Hematopoietic multipotent progenitor cell treated with erythropoietin and hydrocortisone succinate and interleukin-3 and kit ligand, for 6 days (in vitro differentiated cells): ENCODE data around the gene GPX1.
"Not testable (repeated sequence)": the region's sequence is repeated elsewhere in the genome, so short reads cannot be mapped to it uniquely, and the experiment has no call there.

Source experiments
- DNase-seq: peaks from one replicate; pipeline ENCODE4 v3.0.0-alpha.2; 2015

The GPX1 gene

DNA sequence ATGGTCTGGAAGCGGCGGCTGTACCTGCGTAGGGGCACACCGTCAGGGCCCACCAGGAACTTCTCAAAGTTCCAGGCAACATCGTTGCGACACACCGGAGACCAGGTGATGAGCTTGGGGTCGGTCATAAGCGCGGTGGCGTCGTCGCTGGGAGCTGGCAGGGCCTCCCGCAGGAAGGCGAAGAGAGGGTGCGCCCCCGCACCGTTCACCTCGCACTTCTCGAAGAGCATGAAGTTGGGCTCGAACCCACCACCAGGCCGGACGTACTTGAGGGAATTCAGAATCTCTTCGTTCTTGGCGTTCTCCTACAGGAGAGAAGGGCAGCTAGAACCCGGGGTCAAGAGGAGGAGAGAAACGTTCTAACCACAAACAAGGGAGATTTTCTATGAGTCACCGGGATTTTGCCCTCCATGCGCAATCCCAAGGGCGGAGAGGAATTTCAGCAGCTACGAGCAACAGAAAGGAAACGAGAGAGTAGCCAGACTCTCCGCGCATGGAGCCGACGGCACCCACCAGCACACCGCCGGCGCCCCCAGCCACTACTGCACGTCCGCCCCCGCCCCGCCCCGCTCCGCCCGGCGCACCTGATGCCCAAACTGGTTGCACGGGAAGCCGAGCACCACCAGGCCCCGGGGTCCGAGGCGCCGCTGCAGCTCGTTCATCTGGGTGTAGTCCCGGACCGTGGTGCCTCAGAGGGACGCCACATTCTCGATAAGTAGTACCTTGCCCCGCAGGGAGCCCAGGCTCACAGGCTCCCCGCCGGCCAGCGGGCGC is 523 bp downstream of the GPX1 start:
- DNase-seq, result peak; percentile 32

DNA sequence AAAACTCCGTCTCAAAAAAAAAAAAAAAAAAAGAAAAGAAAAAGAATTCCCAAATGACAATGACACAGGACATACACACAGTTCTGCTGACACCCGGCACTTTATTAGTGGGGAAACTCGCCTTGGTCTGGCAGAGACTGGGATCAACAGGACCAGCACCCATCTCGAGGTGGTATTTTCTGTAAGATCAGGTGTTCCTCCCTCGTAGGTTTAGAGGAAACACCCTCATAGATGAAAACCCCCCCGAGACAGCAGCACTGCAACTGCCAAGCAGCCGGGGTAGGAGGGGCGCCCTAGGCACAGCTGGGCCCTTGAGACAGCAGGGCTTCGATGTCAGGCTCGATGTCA is 1.1 kb downstream of the GPX1 start:
- DNase-seq, result not testable (repeated sequence)

DNA sequence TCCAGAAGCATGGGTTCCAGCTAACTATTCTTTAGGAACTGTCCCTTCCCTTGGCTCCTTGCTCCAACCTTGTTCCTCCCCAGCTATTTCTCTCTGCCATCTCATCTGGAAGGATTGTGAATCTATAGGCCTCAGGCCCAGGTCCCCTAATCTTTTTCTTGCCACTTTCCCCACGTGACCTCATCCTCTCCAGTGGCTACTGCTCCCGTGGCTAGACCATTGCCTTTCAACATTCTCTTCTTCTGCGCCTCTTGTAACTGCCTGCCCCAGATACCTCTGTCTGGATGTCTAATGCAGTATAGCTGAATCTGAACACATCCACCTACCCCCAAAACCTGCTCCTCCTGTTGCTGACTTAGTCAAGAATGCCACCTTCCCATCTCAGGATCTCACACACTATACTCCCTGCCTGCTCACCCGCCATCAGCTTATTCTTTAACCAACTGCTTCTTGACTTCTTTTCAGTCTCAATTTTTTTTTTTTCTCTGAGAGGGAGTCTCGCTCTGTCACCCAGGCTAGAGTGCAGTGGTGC is 5.2 kb downstream of the GPX1 start:
- peak; percentile 61 for DNase-seq

DNA sequence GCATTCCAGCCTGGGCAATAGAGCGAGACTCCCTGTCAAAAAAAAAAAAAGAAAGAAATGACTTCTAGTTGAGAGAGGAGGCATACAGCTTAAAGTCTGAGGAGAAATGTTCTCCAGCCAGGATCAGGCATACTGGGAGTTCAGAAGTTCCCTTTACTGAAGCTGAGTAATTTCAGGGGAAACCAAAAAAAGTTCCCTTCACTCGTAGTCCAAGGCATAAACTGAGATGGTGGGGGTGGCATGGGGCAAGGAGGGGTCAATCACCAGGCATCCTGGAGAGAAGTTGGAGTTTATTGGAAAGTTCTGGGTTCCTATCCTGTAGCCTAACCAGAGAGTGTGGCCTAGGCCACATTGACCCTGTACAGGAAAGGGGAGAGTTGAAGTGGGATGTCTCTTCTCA is 5.9 kb downstream of the GPX1 start:
- no peak for DNase-seq

DNA sequence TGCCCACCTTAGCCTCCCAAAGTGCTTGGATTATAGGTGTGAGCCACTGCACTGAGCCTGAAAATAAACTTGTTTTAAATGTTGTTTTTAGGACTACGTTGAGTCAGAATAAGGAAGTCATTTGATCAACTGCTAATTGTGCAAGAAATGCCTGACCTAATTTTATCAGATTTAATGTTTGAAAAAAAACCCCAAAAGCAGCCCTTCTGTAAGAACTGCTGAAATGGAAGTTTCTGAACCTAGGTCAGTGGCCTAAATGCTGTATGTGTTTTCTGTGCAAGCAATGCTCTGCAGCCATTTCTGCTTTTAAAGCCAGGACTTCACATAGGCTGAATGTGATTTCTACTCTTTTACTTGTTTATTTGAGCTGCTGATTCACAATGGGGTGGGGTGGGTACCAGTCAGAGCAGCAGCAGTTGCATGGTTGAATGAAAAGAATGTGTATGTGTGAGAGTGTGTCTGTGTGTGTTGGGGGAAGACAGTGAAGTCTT is 6.6 kb downstream of the GPX1 start:
- DNase-seq, result peak; percentile 81

DNA sequence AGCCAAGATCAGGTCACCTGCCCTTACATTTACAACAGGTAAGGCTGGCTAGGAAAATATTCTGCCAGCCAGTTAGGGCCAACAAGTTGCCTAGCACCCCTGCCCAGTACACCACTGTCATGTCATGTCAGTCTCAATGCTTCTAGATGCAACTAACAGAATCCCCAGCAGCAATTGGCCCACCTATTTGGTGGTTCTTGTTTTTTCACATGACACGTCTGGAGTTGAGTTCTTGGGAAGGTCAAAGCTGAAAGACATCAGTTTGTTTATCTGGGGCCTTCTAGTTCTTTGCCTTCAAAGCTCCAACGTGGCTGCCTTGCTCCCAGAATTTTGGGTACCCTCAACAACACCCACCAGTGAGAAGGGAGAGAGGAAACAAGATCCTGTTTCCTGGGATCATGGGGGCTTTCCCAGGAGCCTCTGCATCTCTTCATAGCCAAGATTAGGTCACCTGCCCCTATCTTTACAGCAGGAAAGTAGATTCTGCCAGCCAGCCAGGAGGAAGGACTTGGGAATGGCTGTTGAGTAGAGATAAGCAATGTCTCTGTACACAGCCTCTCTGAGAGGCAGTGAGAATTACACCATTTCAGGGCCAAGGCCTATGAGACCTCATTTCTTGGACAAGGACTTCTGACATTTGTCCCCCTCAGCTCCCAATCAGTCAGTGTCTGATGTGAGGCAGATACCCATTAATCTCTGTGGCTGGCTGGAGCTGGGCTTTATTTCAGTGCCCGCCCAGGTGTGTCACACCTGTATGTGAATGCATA is 8.6 kb downstream of the GPX1 start:
- peak; percentile 92 for DNase-seq

DNA sequence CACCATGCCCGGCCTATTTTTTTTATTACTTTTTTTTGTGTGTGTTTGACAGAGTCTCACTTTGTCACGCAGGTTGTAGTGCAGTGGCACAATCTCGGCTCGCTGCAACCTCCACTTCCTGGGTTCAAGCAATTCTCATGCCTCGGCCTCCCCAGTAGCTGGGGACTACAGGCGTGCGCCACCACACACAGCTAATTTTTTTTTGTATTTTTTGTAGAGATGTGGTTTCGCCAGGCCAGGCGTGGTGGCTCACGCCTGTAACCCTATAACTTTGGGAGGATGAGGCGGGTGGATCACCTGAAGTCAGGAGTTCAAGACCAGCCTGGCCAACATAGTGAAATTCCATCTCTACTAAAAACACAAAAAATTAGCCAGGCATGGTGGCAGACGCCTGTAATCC is 9.8 kb downstream of the GPX1 start:
- DNase-seq, result not testable (repeated sequence)

DNA sequence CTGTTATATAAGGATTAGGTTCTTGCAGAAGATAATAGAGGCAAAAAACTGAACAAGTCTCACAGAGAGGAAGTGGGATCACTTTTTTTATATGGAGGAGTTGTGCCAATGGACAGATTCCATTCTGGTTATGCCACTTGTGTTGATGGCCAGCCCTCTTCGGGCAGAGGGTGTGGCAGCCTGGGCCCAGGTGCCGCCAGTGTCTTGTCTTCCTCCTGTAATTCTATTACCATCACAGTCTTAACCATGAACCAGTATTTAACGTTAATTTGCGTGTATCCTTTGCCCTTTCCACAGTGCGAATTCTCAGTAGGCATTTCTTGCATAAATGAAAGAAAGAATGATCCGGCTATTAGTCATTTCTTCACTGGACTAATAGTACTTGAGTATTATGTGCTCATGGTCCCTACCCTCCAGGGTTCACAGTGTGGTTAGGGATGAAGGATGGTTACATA is 11.3 kb downstream of the GPX1 start:
- DNase-seq, result no peak

DNA sequence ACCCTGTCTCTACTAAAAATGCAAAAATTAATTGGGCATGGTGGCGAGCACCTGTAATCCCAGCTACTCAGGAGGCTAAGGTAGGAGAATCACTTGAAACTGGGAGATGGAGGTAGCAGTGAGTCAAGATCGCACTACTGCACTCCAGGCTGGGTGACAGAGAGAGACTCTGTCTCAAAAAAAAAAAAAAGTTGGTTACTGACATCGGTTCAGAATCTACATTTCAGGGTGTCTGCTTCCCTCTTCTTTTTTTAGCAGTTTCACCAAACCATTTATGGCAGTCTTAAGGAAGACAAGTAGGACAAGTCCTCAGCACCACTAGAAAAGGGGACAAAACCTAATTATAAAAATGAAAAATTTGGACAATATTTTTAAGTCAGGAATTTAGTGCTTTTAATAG is 15.0 kb downstream of the GPX1 start:
- no peak for DNase-seq

DNA sequence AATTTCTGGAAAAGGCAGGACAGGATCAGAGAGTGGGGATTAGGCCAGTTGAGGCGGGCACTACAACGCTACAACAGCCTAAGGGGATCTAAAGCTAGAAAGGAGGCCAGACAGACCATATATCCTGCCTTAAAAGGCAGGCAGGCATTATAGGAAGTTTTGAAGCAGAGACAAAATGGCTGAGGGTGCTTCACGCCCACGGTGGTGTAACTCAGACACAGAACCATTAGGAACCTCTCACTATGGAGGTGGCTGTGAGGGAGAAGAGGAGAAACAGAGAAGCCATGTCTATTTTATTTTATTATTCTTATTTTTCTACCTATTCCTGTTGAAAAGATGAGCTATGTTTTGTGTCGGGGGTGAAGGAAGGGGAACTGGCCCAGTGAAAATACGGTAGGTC is 16.2 kb downstream of the GPX1 start:
- DNase-seq, result no peak

DNA sequence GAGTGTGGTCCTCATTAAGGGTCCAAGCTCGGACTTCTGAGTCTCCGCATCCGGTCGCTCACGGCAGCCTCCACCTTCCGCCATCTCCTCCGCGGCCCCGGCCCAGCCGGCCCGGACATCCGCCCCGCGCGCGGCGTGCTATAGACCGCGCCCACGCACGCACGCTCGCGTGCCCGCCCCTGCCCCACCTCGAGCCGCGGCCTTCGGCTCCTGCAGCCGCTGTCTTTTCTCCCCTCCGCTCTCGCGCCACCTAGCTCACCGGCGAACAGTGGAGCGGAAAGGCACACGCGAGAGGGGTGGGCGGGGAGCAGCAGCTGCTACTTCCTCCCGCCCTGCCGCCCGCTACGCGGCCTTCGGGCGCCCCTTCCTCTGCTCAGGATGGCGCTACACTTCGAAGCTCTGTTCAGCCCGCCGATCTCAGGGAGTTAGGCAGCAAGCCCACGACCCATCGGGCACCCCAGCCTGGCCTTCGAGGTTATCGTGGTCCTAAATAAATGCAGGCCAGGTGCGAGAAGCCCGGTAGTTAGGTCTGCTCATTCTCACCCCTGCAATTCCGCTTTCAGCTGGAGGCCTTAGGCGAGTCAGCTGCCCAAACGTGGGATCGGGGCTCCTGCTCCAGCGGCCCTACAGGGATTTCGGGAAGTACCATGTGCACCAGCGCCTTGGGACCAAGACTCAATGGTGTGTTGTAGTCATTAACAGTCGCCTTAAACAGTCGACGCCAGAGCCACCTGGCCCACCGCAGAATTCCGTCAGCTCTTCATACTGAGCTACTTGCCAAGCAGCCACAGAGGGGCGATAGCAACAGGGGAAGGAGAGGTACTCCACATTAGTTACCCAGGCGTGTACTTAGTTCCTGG is 18.0 kb downstream of the GPX1 start, which contains the start of gene USP4:
Gene USP4, minus strand, starts transcription at position 113 of the 860 bp plus-strand sequence. Its CDS starts 29 bp downstream, at position 84.
- DNase-seq, result peak; percentile 96

DNA sequence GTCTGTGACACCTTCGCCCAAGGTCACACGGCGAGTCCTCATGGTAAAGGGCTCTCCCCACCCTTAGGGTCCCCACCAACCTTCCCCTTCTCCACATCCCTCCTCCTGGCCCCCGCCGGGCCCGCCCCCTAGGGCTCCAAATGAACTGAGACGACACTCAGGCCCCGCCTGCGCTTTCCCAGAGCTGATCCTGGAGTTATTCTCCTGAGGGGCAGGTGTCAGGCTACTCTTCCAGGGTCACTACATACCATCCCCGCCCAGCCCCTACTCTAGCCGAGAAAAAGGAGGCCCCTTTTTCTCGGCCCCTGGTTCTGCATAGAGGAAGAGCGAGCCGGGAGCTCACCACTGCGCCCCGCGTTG is 18.6 kb downstream of the GPX1 start:
- DNase-seq, result no peak

DNA sequence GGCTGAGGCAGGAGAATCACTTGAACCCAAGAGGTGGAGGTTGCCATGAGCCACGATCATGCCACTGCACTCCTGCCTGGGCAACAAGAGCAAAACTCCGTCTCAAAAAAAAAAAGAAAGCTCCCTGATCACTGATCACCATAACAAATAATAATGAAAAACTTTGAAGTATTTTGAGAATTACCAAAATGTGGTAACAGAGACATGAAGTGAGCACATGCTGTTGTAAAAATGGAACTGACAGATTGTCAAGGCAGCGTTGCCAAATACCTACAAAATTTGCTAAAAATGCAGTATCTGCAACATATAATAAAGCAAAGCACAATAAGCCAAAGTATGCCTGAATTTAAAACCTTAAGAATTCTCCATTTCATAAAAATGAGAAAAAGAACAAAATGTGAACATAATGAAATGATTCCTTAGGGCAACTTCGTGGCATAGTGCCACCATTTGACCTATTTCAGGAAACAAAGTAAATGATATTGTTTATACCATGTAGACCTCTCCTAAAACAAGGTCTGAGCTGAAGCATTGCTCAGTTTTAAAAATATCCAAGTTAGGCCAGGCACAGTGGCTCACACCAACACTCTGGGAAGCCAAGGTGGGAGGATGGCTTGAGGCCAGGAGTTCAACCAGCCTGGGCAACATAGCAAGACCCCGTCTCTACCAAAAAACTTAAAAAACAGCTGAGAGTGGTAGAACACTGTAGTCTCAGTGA is 24.1 kb downstream of the GPX1 start:
- no peak for DNase-seq

DNA sequence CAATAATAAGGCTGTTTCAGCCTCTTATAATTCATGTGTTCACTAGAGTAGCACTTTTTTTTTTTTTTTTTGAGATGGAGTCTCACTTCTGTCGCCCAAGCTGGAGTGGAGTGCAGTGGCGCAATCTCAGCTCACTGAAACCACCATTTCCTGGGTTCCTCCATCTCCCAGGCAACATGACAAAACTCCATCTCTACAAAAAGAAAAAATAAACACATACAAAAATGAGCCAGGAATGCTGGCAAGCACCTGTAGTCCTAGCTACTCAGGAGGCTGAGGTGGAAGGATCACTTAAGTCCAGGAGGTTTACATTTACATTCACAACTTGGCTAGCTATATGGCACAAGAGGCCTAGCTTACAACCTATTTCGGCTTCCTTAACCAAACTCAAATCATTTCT is 25.1 kb downstream of the GPX1 start:
- no peak for DNase-seq

DNA sequence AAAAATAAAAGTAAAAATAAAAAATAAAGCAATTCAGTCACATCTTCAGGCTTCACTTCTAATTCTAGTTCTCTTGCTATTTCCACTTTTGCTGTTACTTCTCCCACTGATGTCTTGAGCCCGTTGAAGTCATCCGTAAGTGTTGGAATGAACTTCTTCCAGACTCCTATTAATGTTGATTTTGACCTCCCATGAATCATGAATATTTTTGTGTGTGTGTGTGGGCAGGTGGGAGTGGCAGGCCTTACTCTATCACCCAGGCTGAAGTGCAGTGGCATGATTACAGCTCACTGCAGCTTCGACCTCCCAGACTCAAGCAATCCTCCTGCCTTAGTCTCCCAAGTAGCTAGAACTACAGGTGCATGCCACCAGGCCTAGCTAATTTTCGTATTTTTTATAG is 29.0 kb downstream of the GPX1 start:
- DNase-seq, result no peak

DNA sequence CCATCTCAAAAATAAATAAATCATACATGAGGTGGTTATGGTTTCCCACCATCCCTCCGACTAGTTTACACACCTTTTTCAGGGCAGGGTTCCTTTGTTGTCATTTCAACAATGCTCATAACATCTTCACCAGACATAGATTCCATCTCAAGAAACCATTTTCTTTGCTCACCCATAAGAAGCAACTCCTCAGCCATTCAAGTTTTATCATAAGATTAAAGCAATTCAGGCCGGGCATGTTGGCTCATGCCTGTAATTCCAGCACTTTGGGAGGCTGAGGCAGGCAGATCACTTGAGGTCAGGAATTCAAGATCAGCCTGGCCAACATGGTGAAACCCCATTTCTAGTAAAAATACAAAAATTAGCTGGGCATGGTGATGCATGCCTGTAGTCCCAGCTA is 29.8 kb downstream of the GPX1 start:
- not testable (repeated sequence) for DNase-seq

DNA sequence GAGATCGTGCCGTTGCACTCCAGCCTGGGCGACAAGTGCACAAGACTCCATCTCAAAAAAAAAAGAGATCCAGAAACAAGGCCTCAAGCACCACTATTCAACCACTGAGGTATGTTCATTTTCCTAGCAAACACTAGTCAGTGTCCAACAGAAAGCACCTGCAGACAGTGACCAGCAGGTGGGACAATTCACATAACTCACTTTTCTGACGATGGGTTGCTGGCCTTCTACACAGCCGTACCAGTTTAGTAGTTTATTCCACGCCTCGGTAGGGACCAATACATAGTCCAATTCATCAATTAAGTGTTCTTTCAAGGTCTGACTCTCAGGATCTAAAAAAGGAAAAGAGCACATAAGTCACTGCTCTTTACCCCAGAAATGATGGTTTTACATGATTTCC is 30.7 kb downstream of the GPX1 start:
- DNase-seq, result peak; percentile 45

DNA sequence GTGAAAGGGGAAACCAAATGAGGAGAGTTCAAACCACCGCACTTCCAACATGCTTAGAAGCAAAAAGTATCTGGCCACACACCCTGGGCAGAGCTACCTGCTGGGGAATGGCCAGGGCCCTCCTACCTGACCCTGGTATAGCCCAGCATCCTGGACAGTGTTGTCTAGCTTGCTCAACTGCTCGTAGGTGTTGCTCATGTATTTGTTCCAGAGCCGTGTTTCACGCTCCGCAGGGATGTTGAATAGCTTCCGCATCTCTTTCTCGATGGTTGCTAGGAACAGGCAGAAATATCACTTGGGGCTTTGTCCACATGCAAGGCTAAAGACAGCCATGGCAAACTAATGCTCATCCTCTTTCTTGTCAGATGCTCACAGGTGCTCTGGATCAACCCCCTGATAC is 33.4 kb downstream of the GPX1 start:
- DNase-seq, result no peak

DNA sequence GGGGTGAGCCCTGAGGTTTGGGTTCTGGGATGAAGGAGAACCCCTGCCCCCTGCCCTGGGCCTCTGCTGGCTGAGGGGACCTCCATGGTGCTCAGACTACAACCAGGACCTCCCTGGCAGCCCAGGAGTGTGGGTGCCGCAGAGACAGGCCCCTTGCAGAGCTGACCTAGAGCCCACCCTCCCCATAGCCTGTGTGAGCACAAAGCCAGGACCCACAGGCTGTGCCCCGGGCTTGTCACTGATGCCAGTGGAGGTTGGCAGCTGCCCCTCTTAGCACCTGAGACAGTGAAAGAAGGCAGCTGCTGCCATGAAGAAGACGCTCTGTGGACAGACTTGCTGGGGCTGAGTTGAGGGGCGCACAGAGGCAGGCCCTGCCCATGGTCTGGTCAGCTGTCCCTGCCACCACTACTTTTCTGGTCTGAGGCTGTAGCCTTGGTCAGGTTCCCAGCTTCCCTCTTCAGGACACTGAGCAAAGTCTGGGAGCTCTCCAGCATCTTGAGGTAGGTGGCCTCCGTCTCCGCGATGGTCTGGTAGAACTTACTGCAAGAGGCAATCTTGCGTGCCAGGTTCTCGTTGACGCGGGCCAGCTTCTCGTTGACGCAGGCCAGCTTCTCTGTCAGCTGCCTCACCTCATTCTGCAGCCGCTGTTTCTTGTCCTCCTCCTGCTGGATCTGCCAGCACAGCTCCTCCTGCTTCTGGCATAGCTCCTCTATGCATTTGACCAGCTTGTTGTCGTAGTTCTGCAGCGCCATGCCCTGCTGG is 41.3 kb downstream of the GPX1 start:
- no peak for DNase-seq

DNA sequence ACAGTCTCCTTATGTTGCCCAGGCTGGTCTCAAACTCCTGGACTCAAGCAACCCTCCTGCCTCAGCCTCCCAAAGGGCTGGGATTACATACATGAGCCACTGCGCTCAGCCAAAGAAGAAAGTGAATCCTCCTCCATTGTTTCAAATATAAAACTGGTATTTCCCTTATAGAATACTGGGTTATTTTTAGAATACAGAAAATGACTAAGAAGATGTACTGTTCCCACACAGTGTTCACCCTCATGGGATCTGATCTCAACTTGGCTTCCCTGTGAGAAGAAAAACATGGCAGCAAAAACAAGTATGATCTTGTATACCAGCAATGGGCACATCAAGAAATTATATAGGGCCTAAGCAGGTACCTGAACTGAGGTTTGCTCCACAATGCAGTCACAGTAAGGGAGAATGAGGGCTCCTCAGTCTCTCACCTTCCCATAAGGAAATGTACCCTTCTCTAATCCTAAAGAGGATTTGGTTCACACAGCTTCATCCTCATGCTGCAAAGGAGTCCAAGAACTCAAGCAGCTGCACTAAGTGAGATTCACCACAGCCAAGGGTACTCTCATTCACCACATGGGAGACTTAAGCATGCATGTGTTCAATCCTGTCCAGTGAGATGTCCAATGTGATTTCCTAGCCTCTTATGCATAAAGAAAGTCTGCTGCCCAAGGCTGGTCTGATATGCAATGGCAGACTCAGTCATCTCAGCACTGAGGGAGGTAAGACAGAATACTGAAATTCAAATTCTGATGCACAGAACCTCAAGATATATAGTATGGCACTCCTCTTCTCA is 44.1 kb downstream of the GPX1 start:
- no peak for DNase-seq

DNA sequence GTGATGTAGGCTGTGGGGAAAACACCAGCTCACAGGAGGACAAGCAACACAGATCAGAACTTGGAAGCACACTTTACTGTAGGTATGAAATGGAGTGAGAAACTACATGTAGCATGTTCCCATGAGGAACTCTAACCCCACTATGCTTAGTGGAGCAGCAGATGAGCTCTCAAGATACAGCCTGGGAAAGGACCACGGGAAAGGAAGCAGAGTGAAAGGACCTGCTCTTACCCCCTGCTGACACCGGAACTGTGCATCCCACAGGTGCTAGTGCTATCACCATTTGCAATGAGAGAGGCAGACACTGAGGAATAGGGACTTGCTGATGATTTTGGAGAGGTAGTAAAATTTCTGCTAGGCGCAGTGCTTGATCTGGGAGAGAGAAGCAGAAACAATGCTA is 46.9 kb downstream of the GPX1 start:
- no peak for DNase-seq
